Measurements from ENCODE around the gene NT5C3A. TPM values are rescaled to one million over a fixed set of nuclear protein-coding genes. Genes with fewer than 3 reads are reported as not detected.
"Not testable (repeated sequence)": the region's sequence is repeated elsewhere in the genome, so short reads cannot be mapped to it uniquely, and the experiment has no call there.

NT5C3A gene
- total and polyA plus RNA-seq, 3 experiments from 2014 or later: 27.6 to 54.1 (median 31.5) TPM

DNA sequence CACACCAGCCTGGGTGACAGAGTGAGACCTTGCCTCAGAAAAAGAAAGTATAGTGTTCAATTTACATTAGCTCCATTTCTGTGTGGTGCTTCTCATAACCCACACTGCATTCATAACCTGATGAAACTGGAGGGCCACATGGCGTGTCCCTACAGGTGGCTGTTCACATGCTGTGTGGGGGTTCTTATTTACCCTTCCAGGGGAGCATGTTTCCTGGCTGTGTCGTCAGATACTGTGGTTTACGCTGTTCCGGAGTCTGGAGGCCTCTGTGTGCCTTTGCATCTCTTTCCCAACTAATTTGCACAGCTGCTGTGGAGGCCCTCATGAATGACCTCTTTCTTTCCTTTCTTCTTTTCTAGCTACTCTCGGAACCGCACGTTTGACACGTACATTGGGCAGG lies 74.4 kb downstream of the NT5C3A start:
- POLR2A ChIA-PET; H3K27ac ChIP-seq (ENCODE audit: low read depth, low read length); H3K36me3 ChIP-seq (ENCODE audit: insufficient read depth, low read length); H3K4me1 ChIP-seq (ENCODE audit: insufficient read depth, low read length); H3K4me3 Mint-ChIP-seq; H3K27ac Mint-ChIP-seq; H3K27me3 ChIP-seq (ENCODE audit: insufficient read depth, low read length, poor library complexity, severe bottlenecking); CTCF ChIA-PET; H3K9me3 ChIP-seq (ENCODE audit: low read length); H3K4me3 ChIP-seq (ENCODE audit: low read length); DNase-seq; H3K36me3 Mint-ChIP-seq; H3K9me3 Mint-ChIP-seq: not testable (repeated sequence)
- Mint-ChIP-seq H3K27me3 (peaks cover 13 to 16% of the 10 kb centered on the region in 2 donors), H3K4me1 (peaks cover 25 to 32% (median 26%) of the 10 kb centered on the region in 3 donors)

DNA sequence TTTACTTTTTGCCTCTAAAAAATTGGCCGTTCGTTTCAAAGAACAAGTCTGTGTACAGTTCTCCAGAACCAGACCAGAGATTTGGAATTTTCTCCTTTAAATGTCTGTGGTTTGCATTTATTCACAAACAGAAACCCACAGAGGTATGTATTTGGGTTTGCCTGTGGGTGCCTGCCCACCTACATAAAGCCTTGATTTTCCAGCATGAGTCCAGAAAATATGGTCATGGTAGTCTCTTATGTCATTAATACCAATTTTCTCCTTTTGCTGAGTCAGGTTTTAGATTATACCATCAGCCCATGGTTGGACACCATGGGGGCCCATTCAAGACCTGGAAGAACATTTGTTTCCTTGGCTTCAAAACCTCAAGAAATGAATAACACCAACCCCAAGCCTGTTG lies 82.7 kb downstream of the NT5C3A start:
- POLR2A ChIA-PET; H3K4me3 ChIP-seq (ENCODE audit: low read length); H3K36me3 Mint-ChIP-seq; H3K27me3 ChIP-seq (ENCODE audit: insufficient read depth, low read length, poor library complexity, severe bottlenecking); H3K27ac ChIP-seq (ENCODE audit: low read depth, low read length); H3K36me3 ChIP-seq (ENCODE audit: insufficient read depth, low read length); H3K9me3 ChIP-seq (ENCODE audit: low read length); DNase-seq; H3K9me3 Mint-ChIP-seq; H3K4me1 Mint-ChIP-seq; H3K4me1 ChIP-seq (ENCODE audit: insufficient read depth, low read length); H3K4me3 Mint-ChIP-seq; CTCF ChIA-PET; H3K27ac Mint-ChIP-seq: not testable (repeated sequence)
- peaks cover 5 to 16% of the 10 kb centered on the region in 2 donors for H3K27me3 Mint-ChIP-seq

DNA sequence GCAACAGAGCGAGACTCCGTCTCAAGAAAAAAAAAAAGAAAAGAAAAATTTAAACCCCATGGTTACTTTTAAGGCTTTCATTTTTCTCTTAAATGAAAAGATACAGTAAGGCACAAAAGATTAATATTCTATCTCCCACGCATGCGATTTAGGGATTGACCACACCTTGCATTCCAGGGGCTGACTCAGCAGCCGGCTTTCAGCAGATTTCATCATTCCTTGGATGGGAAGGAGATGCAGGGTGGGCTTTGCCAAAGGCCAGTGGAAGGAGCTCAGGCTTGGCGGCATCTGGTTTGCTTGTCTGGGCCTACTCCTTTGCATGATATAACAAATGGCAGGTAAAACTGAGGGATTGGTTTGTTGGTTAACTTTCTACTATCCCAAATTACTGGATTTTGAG lies 83.3 kb downstream of the NT5C3A start:
- H3K9me3 ChIP-seq (ENCODE audit: low read length); H3K4me3 ChIP-seq (ENCODE audit: low read length); H3K27ac Mint-ChIP-seq; H3K9me3 Mint-ChIP-seq; H3K36me3 Mint-ChIP-seq; DNase-seq; POLR2A ChIA-PET; CTCF ChIA-PET; H3K27me3 ChIP-seq (ENCODE audit: insufficient read depth, low read length, poor library complexity, severe bottlenecking); H3K4me3 Mint-ChIP-seq; H3K27ac ChIP-seq (ENCODE audit: low read depth, low read length); H3K36me3 ChIP-seq (ENCODE audit: insufficient read depth, low read length); H3K4me1 Mint-ChIP-seq; H3K4me1 ChIP-seq (ENCODE audit: insufficient read depth, low read length): not testable (repeated sequence)
- peaks cover 3 to 16% of the 10 kb centered on the region in 2 donors for H3K27me3 Mint-ChIP-seq

DNA sequence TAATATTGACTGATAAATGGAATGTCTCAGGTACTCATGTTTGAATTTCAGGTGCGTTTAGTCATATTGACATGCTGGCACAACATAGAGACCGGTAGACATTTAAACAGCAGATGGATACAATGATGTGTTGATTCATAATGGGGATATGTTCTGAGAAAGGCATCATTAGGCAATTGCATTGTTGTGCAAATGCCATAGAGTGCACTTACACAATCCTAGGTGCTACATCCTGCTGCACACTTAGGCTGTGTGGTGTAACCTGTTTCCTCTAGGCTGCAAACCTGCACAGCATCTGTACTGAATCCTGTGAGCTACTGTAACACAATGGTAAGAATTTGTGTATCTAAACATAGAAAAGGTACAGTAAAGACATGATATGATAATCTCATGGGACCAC lies 85.4 kb downstream of the NT5C3A start:
- H3K4me1 Mint-ChIP-seq: not testable (repeated sequence)

DNA sequence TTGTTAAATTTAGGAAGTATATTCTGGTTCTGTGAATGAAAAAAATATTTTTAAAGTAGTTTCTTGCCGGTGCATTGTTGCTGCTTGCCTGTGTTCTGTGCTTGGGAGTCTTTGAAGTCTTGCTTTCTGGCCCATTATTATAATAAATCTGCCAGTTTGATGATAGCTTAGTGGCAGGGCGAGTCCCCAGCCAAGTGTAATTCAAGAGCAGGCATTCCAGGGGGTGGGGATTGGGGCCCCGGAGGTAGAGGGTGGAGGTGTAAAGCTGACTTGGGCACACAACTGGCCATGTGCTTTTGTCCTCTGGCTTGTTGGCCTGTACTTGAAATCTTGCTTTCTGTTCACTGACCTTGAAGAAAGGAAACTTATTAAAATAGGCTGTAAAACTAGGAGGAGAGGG lies 90.6 kb downstream of the NT5C3A start:
- H3K4me3 ChIP-seq (ENCODE audit: low read length); H3K27me3 Mint-ChIP-seq; H3K9me3 ChIP-seq (ENCODE audit: low read length); H3K4me1 ChIP-seq (ENCODE audit: insufficient read depth, low read length); H3K27ac Mint-ChIP-seq; H3K27me3 ChIP-seq (ENCODE audit: insufficient read depth, low read length, poor library complexity, severe bottlenecking); DNase-seq; H3K4me1 Mint-ChIP-seq; H3K36me3 Mint-ChIP-seq; H3K4me3 Mint-ChIP-seq; H3K36me3 ChIP-seq (ENCODE audit: insufficient read depth, low read length); H3K9me3 Mint-ChIP-seq; POLR2A ChIA-PET; CTCF ChIA-PET; H3K27ac ChIP-seq (ENCODE audit: low read depth, low read length): not testable (repeated sequence)

More for the DNA sequence above, 85.4 kb downstream of the NT5C3A start:
- H3K9me3 Mint-ChIP-seq; H3K9me3 ChIP-seq (ENCODE audit: low read length); H3K27ac ChIP-seq (ENCODE audit: low read depth, low read length); H3K36me3 Mint-ChIP-seq; DNase-seq; H3K27ac Mint-ChIP-seq; H3K4me3 ChIP-seq (ENCODE audit: low read length); H3K36me3 ChIP-seq (ENCODE audit: insufficient read depth, low read length); H3K4me3 Mint-ChIP-seq; POLR2A ChIA-PET; H3K27me3 ChIP-seq (ENCODE audit: insufficient read depth, low read length, poor library complexity, severe bottlenecking); H3K4me1 ChIP-seq (ENCODE audit: insufficient read depth, low read length): not testable (repeated sequence)
- CTCF ChIA-PET: interaction anchor here (1.0 kb wide), 1 partner anchor 19 kb away, joined by 3 read pairs; no protein-coding TSS in a partner anchor
- H3K27me3 Mint-ChIP-seq: peaks cover 4 to 16% of the 10 kb centered on the region in 2 donors

DNA sequence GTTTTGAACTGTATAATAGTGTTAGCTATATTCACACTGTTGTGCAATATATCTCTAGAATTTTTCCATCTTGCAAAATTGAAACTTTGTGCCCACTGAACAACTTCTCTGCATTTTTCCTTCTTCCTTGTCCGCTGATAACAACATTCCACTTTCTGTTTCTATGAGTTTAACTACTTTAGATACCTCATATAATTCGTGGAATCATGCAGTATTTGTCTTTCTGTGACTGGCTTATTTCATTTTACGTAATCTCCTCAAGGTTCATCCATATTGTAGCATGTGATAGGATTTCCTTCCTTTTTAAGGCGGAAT lies 95.4 kb downstream of the NT5C3A start:
- CTCF ChIA-PET: not testable (repeated sequence)

DNA sequence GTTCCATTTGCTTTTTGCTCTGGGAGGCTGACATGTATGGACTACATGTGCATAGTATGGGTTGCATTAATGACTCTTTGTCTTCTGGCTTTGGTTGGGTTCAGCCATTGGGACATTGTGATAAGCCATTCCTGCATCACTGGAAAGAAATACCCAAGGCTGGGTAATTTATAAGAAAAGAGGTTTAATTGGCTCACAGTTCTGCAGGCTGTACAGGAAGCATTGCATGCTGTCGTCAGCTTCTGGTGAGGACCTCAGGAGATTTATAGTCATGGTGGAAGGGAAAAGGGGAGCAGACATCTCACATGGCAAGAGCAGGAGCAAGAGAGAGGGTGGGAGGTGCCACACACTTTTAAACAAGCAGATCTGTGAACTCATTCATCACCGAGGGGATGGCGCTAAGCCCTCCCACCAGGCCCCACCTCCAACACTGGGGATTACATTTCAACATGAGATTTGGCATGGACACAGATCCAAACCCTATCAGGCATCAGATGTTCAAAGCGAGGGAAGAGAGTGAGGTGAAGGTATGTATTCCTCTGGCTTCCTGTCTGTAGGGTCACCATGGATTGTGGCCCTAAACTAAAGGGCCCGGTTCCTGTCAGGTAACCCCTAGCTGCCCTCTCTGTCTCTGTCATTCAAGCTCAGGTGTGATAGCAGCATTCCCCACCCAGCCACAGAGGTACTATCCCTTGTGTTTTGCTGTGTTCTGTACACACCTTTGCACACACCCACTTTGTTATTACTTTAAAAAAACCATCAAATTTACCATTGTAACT lies 95.9 kb downstream of the NT5C3A start:
- H3K4me3 Mint-ChIP-seq; H3K27ac Mint-ChIP-seq; H3K9me3 Mint-ChIP-seq; H3K36me3 ChIP-seq (ENCODE audit: insufficient read depth, low read length); H3K27me3 Mint-ChIP-seq; H3K9me3 ChIP-seq (ENCODE audit: low read length); H3K27ac ChIP-seq (ENCODE audit: low read depth, low read length); H3K4me3 ChIP-seq (ENCODE audit: low read length); CTCF ChIA-PET; POLR2A ChIA-PET; DNase-seq; H3K27me3 ChIP-seq (ENCODE audit: insufficient read depth, low read length, poor library complexity, severe bottlenecking); H3K4me1 Mint-ChIP-seq; H3K4me1 ChIP-seq (ENCODE audit: insufficient read depth, low read length); H3K36me3 Mint-ChIP-seq: not testable (repeated sequence)

More for the DNA sequence above, 95.4 kb downstream of the NT5C3A start:
- H3K4me1 Mint-ChIP-seq; H3K27ac Mint-ChIP-seq; H3K9me3 ChIP-seq (ENCODE audit: low read length); H3K36me3 Mint-ChIP-seq; H3K4me1 ChIP-seq (ENCODE audit: insufficient read depth, low read length); H3K9me3 Mint-ChIP-seq; H3K27me3 Mint-ChIP-seq; H3K27ac ChIP-seq (ENCODE audit: low read depth, low read length); POLR2A ChIA-PET; H3K4me3 Mint-ChIP-seq; H3K4me3 ChIP-seq (ENCODE audit: low read length); H3K36me3 ChIP-seq (ENCODE audit: insufficient read depth, low read length); DNase-seq; H3K27me3 ChIP-seq (ENCODE audit: insufficient read depth, low read length, poor library complexity, severe bottlenecking): not testable (repeated sequence)

DNA sequence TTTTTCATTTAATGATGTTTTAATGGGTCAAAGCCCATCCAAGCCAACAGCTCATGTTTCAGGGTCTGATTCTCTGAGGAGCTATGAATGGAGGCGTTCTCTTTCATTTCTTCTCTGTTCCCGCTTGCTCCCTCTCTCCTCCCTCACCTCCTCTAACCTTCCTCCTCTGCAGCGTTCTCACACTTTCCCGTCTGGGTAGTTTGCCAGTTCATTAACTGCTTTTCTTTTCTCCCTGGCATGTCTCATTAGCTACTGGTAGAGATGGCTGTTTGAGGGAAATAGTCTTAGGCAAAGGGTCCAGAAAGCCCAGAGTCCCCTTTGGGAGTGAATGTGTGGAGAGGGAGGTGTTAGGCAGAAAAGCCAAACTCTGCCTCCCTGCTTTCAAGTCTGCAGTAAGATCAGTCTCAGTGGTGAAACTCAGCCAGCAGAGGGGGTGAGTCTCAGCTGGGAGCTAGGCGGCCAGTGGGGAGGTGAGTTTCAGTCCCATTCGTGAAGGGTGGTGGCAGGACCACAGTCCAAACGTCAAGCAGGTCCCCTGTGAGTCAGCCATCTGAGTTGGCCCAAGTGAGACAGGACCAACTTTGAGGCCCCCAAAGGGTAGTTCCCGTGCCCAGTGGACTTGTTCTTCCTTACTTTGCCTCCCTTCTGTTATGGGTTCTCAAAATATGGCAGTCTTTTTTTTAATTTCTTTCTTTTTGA lies 98.0 kb downstream of the NT5C3A start:
- H3K4me1 Mint-ChIP-seq; H3K9me3 ChIP-seq (ENCODE audit: low read length); H3K36me3 ChIP-seq (ENCODE audit: insufficient read depth, low read length); H3K4me3 Mint-ChIP-seq; H3K9me3 Mint-ChIP-seq; H3K4me3 ChIP-seq (ENCODE audit: low read length); H3K36me3 Mint-ChIP-seq; H3K27me3 ChIP-seq (ENCODE audit: insufficient read depth, low read length, poor library complexity, severe bottlenecking); H3K27ac ChIP-seq (ENCODE audit: low read depth, low read length); H3K27ac Mint-ChIP-seq; POLR2A ChIA-PET; H3K4me1 ChIP-seq (ENCODE audit: insufficient read depth, low read length): not testable (repeated sequence)
- peaks cover 13 to 17% of the 10 kb centered on the region in 2 donors for H3K27me3 Mint-ChIP-seq
- CTCF ChIA-PET: interaction anchor here (0.8 to 2.1 kb wide), 3 partner anchors 90 to 145 kb away, joined by 3 to 8 read pairs (median 3); partner anchors contain the start of gene RP9
- peak in 1 of 5 donors; percentile 17 for DNase-seq

Measured in CD8-positive, alpha-beta memory T cell (primary cell).